Measurements from ENCODE around the gene PIK3R4. TPM values are rescaled to one million over a fixed set of nuclear protein-coding genes. Genes with fewer than 3 reads are reported as not detected.

Gene PIK3R4
- polyA plus RNA-seq, 1 donor (not counting 4 experiments of a cell fraction or from before 2014, with no cell fraction given): 49.2 TPM

DNA sequence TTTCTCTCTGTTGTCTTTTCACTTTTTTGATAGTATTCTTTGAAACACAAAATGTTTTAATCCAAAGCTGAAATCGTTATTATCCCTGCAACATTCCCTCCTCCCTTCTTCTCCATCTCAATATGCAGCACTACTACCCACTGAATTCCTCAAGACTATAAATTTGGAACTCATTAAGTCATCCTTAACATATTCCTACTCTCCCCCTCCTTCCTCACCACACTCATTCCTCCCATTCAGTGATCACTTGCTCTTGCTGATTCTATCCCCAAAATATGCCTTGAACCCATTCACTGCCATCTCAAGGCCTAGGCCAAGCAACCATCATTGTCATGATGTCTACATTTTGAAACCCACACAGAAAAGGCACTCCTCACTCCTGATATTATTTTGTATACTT lies 2.4 kb upstream of the PIK3R4 start:
- Histone ChIP-seq H3K27me3 (ENCODE audit: control insufficient read depth, extremely low read depth, insufficient read depth, low read length) (no peaks in the 10 kb centered on the region), H3K79me2 (ENCODE audit: control insufficient read depth, insufficient read depth, low read length) (peaks cover 26% of the 10 kb centered on the region), H3K4me1 (ENCODE audit: control insufficient read depth, extremely low read depth, insufficient read depth, low read length) (peaks cover 23% of the 10 kb centered on the region), H3K4me3 (ENCODE audit: control insufficient read depth in 2 of 3, extremely low read depth in 1 of 3, insufficient read depth in 2 of 3, low read depth in 1 of 3, low read length in 3 of 3) (no peak overlapping the region), H3K9me1 (ENCODE audit: control insufficient read depth, extremely low read depth, insufficient read depth, low read length) (no peaks in the 10 kb centered on the region), H4K20me1 (ENCODE audit: control insufficient read depth, extremely low read depth, insufficient read depth, low read length) (no peaks in the 10 kb centered on the region), H3K9me3 (ENCODE audit: control insufficient read depth, low read depth, low read length) (no peaks in the 10 kb centered on the region), H2AFZ (ENCODE audit: control insufficient read depth, low read length) (no peak overlapping the region), H3K27ac (ENCODE audit: control insufficient read depth, insufficient read depth, low read length) (no peak overlapping the region), H3K9ac (ENCODE audit: control insufficient read depth, extremely low read depth, insufficient read depth, low read length) (no peak overlapping the region), H3K4me2 (ENCODE audit: control insufficient read depth, extremely low read depth, insufficient read depth, low read depth, low read length) (peak overlapping the region; percentile 82), H3K36me3 (ENCODE audit: control insufficient read depth in 2 of 2, extremely low read depth in 1 of 2, insufficient read depth in 2 of 2, low read length in 2 of 2) (no peaks in the 10 kb centered on the region)
- FAIRE-seq: peak; percentile 5
- no peak for DNase-seq (ENCODE audit: low read depth, low spot score)
- TF ChIP-seq, protein P1, sequence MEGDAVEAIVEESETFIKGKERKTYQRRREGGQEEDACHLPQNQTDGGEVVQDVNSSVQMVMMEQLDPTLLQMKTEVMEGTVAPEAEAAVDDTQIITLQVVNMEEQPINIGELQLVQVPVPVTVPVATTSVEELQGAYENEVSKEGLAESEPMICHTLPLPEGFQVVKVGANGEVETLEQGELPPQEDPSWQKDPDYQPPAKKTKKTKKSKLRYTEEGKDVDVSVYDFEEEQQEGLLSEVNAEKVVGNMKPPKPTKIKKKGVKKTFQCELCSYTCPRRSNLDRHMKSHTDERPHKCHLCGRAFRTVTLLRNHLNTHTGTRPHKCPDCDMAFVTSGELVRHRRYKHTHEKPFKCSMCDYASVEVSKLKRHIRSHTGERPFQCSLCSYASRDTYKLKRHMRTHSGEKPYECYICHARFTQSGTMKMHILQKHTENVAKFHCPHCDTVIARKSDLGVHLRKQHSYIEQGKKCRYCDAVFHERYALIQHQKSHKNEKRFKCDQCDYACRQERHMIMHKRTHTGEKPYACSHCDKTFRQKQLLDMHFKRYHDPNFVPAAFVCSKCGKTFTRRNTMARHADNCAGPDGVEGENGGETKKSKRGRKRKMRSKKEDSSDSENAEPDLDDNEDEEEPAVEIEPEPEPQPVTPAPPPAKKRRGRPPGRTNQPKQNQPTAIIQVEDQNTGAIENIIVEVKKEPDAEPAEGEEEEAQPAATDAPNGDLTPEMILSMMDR (optimal IDR thresholded peaks at IDR 0.05 in 1 of 3, IDR thresholded peaks at IDR 0.05 in 1 of 3, conservative IDR thresholded peaks at IDR 0.05 in 1 of 3; ENCODE audit: extremely low read depth in 1 of 3, insufficient read depth in 2 of 3, low read length in 3 of 3): no peak
- TF ChIP-seq EZH2 (IDR thresholded peaks at IDR 0.05; ENCODE audit: low read length): no peak
- dilution Hi-C loops (cut with MboI; ENCODE audit: extremely low pct_ligation_motif_present, low sequenced_read_pairs): no loop called here

DNA sequence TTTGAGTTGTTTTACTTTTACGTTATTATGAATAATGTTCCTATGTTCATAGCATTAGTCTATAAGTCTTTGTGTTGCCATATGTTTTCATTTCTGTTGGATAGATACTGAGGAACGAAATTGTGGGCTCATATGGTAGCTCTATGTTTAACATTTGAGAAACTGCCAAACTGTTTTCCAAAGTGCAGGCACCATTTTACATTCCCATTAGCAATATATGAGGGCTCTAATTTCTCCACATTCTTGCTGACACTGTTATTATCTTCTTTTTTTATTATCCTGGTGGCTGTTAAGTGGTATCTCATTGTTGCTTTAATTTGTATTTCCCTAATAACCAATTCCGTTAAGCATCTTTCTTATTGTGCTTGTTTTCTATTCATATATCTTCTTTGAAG lies 1.8 kb upstream of the PIK3R4 start:
- H3K4me1 ChIP-seq (ENCODE audit: control insufficient read depth, extremely low read depth, insufficient read depth, low read length): peaks cover 28% of the 10 kb centered on the region
- DNase-seq (ENCODE audit: low read depth, low spot score) (no peak), FAIRE-seq (no peak)
- H3K9ac ChIP-seq (ENCODE audit: control insufficient read depth, extremely low read depth, insufficient read depth, low read length): peak overlapping the region; percentile 75
- peak overlapping the region; percentile 37 to 66 (median 47) for H3K4me3 ChIP-seq (ENCODE audit: control insufficient read depth in 2 of 3, extremely low read depth in 1 of 3, insufficient read depth in 2 of 3, low read depth in 1 of 3, low read length in 3 of 3)
- TF ChIP-seq EZH2 (IDR thresholded peaks at IDR 0.05; ENCODE audit: low read length): no peak
- TF ChIP-seq, protein P1 (optimal IDR thresholded peaks at IDR 0.05 in 1 of 3, IDR thresholded peaks at IDR 0.05 in 1 of 3, conservative IDR thresholded peaks at IDR 0.05 in 1 of 3; ENCODE audit: extremely low read depth in 1 of 3, insufficient read depth in 2 of 3, low read length in 3 of 3): no peak
- H3K27ac ChIP-seq (ENCODE audit: control insufficient read depth, insufficient read depth, low read length): peak overlapping the region; percentile 74
- H3K36me3 ChIP-seq (ENCODE audit: control insufficient read depth in 2 of 2, extremely low read depth in 1 of 2, insufficient read depth in 2 of 2, low read length in 2 of 2): no peaks in the 10 kb centered on the region
- H3K79me2 ChIP-seq (ENCODE audit: control insufficient read depth, insufficient read depth, low read length): peaks cover 32% of the 10 kb centered on the region
- no peaks in the 10 kb centered on the region for H3K9me1 ChIP-seq (ENCODE audit: control insufficient read depth, extremely low read depth, insufficient read depth, low read length)
- no peaks in the 10 kb centered on the region for H3K27me3 ChIP-seq (ENCODE audit: control insufficient read depth, extremely low read depth, insufficient read depth, low read length)
- no peaks in the 10 kb centered on the region for H3K9me3 ChIP-seq (ENCODE audit: control insufficient read depth, low read depth, low read length)
- peak overlapping the region; percentile 78 for H2AFZ ChIP-seq (ENCODE audit: control insufficient read depth, low read length)
- peak overlapping the region; percentile 82 for H3K4me2 ChIP-seq (ENCODE audit: control insufficient read depth, extremely low read depth, insufficient read depth, low read depth, low read length)
- H4K20me1 ChIP-seq (ENCODE audit: control insufficient read depth, extremely low read depth, insufficient read depth, low read length): no peaks in the 10 kb centered on the region
- dilution Hi-C loops (cut with MboI; ENCODE audit: extremely low pct_ligation_motif_present, low sequenced_read_pairs): no loop called here
